SU-DHL-6 (cell line): ENCODE measurements around the gene VPS13D.

Experiments used
- H2AFZ ChIP-seq: fragments of 200-600 bp; sonication (generic); 2 replicates; pipeline ENCODE4 v1.6.1; 2014; ENCODE audit warnings: low read depth, mild to moderate bottlenecking, moderate library complexity, mixed read lengths, antibody characterized with exemption, low read length; ENCODE audit not compliant: severe bottlenecking
- H3F3A ChIP-seq: fragments of 200-600 bp; shearing (Covaris generic); 2 replicates; pipeline ENCODE4 v1.6.0; 2016; ENCODE audit warnings: antibody characterized with exemption, mild to moderate bottlenecking; ENCODE audit not compliant: insufficient read depth
- H3K27ac ChIP-seq: fragments of 200-600 bp; sonication (generic); 2 replicates; pipeline ENCODE4 v1.5.1; 2016; ENCODE audit warnings: low read depth, mild to moderate bottlenecking, low read length, moderate library complexity, mixed read lengths
- H3K27me3 ChIP-seq: fragments of 200-600 bp; sonication (generic), shearing (Covaris generic); 2 replicates; pipeline ENCODE4 v1.6.0; 2014; ENCODE audit warnings: mild to moderate bottlenecking, low read length
- H3K36me3 ChIP-seq: fragments of 200-600 bp; sonication (generic); 2 replicates; pipeline ENCODE4 v1.6.1; 2014; ENCODE audit warnings: mild to moderate bottlenecking, low read length, mixed read lengths
- H3K4me2 ChIP-seq: fragments of 300-600, 200-600 bp; shearing (Covaris generic), sonication (generic); 2 replicates; pipeline ENCODE4 v1.6.0; 2014; ENCODE audit warnings: low read length, low read depth, mild to moderate bottlenecking; ENCODE audit not compliant: poor library complexity, severe bottlenecking
- H3K4me3 ChIP-seq: fragments of 200-600 bp; sonication (generic); 2 replicates; pipeline ENCODE4 v1.5.1; 2014; ENCODE audit warnings: antibody characterized with exemption, low read length, mild to moderate bottlenecking, mixed read lengths; ENCODE audit not compliant: insufficient read depth, poor library complexity, severe bottlenecking
- H3K79me2 ChIP-seq: fragments of 200-600 bp; sonication (generic); 2 replicates; pipeline ENCODE4 v1.6.1; 2014; ENCODE audit warnings: mild to moderate bottlenecking, low read length, moderate library complexity; ENCODE audit not compliant: insufficient read depth
- H3K9ac ChIP-seq: fragments of 200-600 bp; sonication (generic); 2 replicates; pipeline ENCODE4 v1.7.0; 2014; ENCODE audit warnings: mild to moderate bottlenecking, low read length
- H3K9me2 ChIP-seq: fragments of 200-600 bp; sonication (generic); replicated peaks from 2 replicates; pipeline ENCODE4 v1.6.1; 2014; ENCODE audit warnings: low read length; ENCODE audit not compliant: insufficient read depth
- H3K9me3 ChIP-seq: fragments of 200-600 bp; sonication (generic); 2 replicates; pipeline ENCODE4 v1.6.1; 2014; ENCODE audit warnings: low read length, mixed read lengths; ENCODE audit not compliant: insufficient read depth
- H4K20me1 ChIP-seq: fragments of 200-600 bp; sonication (generic); 2 replicates; pipeline ENCODE4 v1.6.1; 2014; ENCODE audit warnings: low read depth, mild to moderate bottlenecking, antibody characterized with exemption, low read length, moderate library complexity, mixed read lengths
- CTCF ChIP-seq: fragments of 200-600 bp; sonication (generic); IDR thresholded peaks from one replicate; pipeline ENCODE4 v1.5.1; 2017; ENCODE audit warnings: antibody characterized with exemption, mild to moderate bottlenecking, low read length, moderate library complexity; ENCODE audit not compliant: insufficient read depth, poor library complexity, severe bottlenecking
- EZH2phosphoT487 ChIP-seq: fragments of 200-600 bp; sonication (generic), shearing (Covaris generic); conservative IDR thresholded peaks from 2 replicates; pipeline ENCODE4 v1.6.1; 2018; ENCODE audit warnings: mild to moderate bottlenecking, antibody characterized with exemption, low read length, moderate library complexity, mixed read lengths

The VPS13D gene

GRCh38 chr1:12249181-12249580 lies 19.4 kb downstream of the VPS13D start:
- no peak overlapping the region for H3K27ac ChIP-seq
- H3K79me2 ChIP-seq: no peaks in the 10 kb centered on the region
- no peak overlapping the region for H3K4me3 ChIP-seq
- no peak overlapping the region for H3K9ac ChIP-seq
- H3K36me3 ChIP-seq: 0 out of 2 replicates have a peak, but pooled peaks cover 4% of the 10 kb centered on the region
- no peaks in the 10 kb centered on the region for H4K20me1 ChIP-seq
- no peaks in the 10 kb centered on the region for H3K9me2 ChIP-seq
- no peaks in the 10 kb centered on the region for H3F3A ChIP-seq
- H2AFZ ChIP-seq: no peak overlapping the region
- H3K4me2 ChIP-seq: no peak overlapping the region
- no peaks in the 10 kb centered on the region for H3K27me3 ChIP-seq
- no peaks in the 10 kb centered on the region for H3K9me3 ChIP-seq
- TF ChIP-seq EZH2phosphoT487 (no peak), CTCF (no peak)

DNA sequence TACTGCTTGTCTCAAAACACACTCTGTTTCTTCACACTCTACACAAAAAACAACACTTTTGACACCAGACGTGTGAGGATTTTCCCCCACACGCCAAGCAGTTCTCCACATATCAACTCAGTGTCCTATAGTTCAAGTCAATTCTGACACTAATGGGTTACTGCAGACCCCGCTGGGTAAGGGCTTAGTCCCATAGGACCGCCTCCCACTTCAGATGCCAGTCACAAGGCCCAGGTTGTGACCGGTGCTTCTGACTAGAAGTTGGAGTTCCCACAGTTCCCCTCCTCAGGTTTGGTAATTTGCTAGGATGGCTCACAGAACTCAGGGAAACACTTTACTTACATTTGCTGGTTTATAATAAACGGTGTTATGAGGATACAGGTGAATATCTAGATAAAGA lies 19.9 kb downstream of the VPS13D start:
- no peaks in the 10 kb centered on the region for H3K9me3 ChIP-seq
- H3F3A ChIP-seq: no peaks in the 10 kb centered on the region
- no peaks in the 10 kb centered on the region for H4K20me1 ChIP-seq
- no peak overlapping the region for H2AFZ ChIP-seq
- H3K27me3 ChIP-seq: no peaks in the 10 kb centered on the region
- H3K36me3 ChIP-seq: 0 out of 2 replicates have a peak, but pooled peaks cover 4% of the 10 kb centered on the region
- no peak overlapping the region for H3K4me2 ChIP-seq
- H3K79me2 ChIP-seq: no peaks in the 10 kb centered on the region
- no peak for TF ChIP-seq CTCF
- TF ChIP-seq EZH2phosphoT487: no peak
- no peak overlapping the region for H3K27ac ChIP-seq
- no peak overlapping the region for H3K9ac ChIP-seq
- H3K9me2 ChIP-seq: no peaks in the 10 kb centered on the region
- no peak overlapping the region for H3K4me3 ChIP-seq

DNA sequence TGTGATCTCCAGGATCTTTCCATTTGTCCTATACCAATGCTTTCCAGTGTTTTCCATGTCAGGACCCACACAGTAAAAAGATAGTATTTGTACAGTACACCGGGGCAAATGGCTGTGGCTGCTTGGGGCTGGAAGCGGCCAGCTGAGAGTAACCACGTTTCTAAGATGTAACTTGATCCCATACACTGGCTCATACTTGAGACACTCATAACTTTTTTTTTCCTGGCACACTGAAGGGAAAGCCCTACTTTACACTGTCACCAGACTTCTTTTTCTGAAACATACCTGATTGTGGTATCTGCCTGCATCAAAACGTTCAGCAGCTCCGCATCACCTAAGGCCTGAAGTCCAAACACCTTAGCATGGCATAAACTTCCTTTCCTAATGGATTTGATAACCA lies 21.6 kb downstream of the VPS13D start:
- no peaks in the 10 kb centered on the region for H3K79me2 ChIP-seq
- no peaks in the 10 kb centered on the region for H4K20me1 ChIP-seq
- H3K4me3 ChIP-seq: no peak overlapping the region
- no peak overlapping the region for H3K27ac ChIP-seq
- no peak overlapping the region for H2AFZ ChIP-seq
- H3K4me2 ChIP-seq: no peak overlapping the region
- no peaks in the 10 kb centered on the region for H3K9me2 ChIP-seq
- no peaks in the 10 kb centered on the region for H3K9me3 ChIP-seq
- 0 out of 2 replicates have a peak, but pooled peaks cover 4% of the 10 kb centered on the region for H3K36me3 ChIP-seq
- H3K9ac ChIP-seq: no peak overlapping the region
- no peaks in the 10 kb centered on the region for H3K27me3 ChIP-seq
- no peak for TF ChIP-seq CTCF
- TF ChIP-seq EZH2phosphoT487: no peak
- no peaks in the 10 kb centered on the region for H3F3A ChIP-seq

GRCh38 chr1:12255913-12256312 lies 26.1 kb downstream of the VPS13D start:
- no peaks in the 10 kb centered on the region for H3F3A ChIP-seq
- H3K4me2 ChIP-seq: no peak overlapping the region
- no peak overlapping the region for H3K9ac ChIP-seq
- no peaks in the 10 kb centered on the region for H3K9me2 ChIP-seq
- no peaks in the 10 kb centered on the region for H4K20me1 ChIP-seq
- H3K27ac ChIP-seq: no peak overlapping the region
- H2AFZ ChIP-seq: no peak overlapping the region
- H3K36me3 ChIP-seq: 0 out of 2 replicates have a peak, but pooled peaks cover 4% of the 10 kb centered on the region
- H3K9me3 ChIP-seq: no peaks in the 10 kb centered on the region
- H3K27me3 ChIP-seq: no peaks in the 10 kb centered on the region
- TF ChIP-seq EZH2phosphoT487 (no peak), CTCF (no peak)
- no peak overlapping the region for H3K4me3 ChIP-seq
- no peaks in the 10 kb centered on the region for H3K79me2 ChIP-seq
